SIG-M5 (cell line): ENCODE results near the gene VANGL1.

Experiments
- DNase-seq: peaks from one replicate; lab custom pipeline; 2025; lab: John Stamatoyannopoulos, UW

VANGL1 gene

DNA sequence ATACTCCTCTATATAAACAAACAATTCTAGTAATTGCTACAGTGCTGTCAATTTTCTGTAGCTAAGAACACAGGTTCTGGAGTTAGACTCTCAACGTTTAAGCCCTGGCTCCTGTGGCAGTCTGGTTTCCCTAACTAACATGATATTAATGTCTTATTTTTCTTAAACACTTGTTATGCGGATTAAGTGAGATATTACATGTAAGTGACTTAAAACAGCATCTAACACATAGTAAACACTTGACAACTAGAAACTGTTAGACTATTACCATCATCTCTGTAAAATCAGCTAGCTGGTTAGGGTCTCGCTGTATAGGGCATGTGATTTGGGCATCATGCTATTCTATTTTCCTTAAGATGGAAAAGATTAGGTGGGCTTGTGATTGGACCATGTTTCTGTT is 2.3 kb downstream of the VANGL1 start:
- DNase-seq = no peak

DNA sequence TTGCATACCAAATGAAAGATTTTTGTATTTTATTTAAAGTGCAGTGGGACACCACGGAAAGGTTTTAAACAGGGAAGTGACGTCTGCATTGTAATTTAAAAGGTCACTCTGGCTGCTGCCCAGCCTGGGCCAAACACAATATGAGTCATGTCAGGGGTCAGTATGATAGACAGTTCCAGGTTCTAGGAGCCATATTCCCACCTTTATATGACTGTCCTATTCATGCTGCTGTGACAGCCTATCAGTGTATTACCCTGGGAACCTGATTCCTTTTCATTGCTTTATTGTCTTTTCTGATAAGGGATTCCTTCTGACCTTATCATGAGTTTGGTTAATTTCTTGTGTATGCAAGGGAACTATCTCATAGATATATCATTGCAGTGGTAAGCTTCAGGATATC is 5.3 kb downstream of the VANGL1 start:
- DNase-seq = no peak

DNA sequence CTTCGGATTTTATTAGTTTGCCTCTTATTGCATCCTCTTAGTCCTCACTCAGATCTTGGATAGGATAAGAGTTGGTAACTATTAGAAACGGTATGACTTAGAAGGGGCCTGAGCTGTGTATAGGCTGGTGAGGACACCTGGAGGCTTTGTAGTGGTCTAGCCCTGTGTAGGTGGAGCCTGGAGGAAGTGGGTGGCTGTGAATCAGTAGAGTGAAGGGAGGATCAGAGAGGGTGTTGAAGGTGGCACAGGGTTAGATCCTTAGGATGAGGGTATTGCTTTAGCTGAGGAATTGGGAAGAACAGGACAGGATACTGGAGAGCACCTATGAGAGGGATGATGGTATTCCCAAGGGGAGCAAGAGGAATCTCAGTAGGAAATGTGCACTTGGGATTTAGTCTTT is 5.7 kb downstream of the VANGL1 start:
- DNase-seq = no peak

DNA sequence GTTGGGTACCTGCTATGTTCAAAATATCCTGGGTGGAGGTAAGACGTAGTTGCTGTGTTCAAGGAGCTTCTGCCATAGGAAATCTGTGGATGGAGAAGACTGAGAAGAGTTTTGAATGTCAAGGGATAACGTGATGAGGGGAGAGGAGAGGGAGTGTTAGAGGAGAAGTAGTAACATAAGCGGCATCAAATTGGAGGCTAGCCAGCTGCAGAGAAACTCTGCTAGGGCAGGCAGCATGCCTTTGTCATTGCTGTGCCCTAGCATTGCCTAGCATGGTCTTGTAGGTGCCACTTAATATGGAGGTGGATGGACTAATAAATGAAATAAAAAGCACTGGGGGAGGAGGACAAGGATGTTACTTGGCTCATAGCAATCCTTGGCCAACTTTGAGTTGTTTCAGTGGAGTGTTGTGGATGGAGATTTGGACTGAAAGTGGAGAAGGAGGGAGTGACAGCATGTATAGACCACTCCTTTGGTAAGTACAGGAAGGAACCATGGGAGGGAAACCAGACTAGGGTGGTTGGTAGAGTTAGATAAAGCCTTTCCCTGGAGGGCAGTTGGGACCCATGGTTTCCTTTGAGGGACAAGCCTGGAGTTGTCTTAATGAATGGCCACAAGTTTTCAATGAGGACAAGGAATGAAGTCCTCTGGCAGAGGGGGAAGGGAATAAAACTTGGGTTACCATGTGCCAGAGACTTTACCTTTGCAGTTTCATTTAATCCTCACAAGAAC is 6.3 kb downstream of the VANGL1 start:
- no peak for DNase-seq

DNA sequence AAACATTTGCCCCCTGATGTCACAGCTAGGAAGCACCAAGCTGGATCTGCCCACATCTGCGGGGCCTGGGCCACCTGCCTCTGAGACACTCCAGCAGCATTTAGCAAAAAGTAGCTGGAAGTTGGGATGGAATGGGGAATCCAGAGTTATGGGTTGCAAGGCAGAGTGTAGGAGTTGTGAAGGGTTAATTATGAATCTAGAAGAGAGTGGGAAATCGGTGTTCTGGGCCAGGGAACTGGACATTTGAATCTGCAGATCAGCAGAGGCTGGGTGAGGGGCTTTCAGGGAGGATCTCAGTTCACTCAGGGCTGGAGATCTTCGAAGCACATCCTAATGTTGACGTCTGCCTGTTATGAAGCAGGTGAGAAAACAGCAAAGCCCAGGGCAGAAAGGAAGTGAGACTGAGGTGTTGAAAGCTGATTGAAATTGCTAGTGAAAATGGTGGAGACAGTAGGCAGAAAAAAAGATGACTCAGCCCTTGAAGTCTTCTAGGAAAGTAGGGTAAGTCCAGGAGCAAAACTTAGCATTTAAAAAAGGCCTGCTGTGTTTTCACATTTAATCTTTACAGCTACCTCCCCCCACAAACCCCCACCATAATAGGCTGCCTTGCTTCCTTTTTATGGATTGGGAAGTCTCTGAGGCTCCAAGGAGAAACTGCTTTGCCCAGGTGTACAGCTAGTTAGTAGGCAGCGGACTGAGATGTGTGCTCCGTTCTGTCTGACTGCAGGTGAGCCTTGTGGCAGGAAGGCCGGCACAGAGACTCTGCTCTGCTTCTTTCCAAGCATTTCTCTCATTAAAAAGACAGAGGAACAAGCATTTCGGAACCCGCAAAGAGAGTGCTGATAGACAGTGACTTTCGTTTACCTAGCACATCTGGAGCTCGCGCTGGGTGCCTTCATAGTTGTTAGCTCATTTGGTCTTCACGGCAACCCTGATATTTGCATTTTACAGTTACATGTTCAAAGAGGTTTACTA is 7.2 kb downstream of the VANGL1 start:
- no peak for DNase-seq

DNA sequence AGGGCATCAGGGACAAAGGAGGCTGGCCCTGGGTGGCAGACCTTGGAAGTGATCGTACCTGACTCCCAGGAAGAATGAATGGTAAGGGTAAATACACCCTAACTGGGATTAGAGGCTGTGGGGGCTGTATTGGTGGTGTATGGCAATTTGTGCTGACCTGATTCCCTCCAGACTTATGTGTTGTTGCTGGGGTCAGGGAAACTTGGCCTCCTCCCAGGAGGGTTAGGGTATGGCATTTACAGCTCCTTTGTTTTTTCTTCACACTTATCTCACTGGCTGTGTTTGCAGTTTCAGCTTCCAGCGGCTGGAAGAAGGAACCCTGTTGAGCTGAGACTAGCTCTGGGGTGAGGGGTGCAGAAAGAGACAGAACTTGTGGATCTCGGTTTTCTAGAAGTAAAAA is 8.2 kb downstream of the VANGL1 start:
- no peak for DNase-seq

DNA sequence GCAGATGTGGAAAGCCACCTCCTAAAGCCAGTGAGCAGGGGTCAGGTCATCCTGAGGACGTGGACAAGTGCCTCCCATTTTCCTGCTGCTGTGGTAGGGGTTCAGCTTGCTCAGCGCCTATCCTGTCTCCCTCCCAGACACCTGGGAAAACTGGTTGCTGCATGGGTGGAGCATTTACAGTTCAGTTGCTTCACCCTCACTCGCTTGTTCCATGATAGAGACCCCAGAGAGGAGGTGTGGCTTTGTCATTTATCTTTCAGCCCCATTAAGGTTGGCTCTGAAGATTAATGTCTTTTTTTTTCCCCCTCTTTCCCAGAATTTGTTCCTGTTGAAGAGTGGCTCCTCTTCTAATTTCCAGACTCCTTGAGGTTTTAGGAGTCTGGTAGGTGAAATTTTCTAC is 9.2 kb downstream of the VANGL1 start:
- DNase-seq = no peak

DNA sequence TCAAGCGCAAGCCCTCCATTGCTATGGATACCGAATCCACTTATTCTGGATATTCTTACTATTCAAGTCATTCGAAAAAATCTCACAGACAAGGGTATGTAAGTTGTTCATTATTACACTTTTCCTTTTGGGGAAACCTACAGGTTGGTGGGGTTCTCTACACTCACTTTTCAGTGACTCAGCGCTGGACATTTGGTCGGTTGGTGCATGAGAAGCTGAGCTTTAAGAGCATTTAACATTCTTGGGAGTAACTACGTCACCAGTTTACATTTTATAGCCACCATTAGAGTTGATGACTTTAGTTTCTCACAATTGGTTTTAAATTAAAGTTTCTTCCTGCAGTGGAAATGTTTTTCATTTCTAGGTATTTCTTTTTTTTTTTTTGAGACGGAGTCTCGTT is 9.6 kb downstream of the VANGL1 start:
- no peak for DNase-seq

DNA sequence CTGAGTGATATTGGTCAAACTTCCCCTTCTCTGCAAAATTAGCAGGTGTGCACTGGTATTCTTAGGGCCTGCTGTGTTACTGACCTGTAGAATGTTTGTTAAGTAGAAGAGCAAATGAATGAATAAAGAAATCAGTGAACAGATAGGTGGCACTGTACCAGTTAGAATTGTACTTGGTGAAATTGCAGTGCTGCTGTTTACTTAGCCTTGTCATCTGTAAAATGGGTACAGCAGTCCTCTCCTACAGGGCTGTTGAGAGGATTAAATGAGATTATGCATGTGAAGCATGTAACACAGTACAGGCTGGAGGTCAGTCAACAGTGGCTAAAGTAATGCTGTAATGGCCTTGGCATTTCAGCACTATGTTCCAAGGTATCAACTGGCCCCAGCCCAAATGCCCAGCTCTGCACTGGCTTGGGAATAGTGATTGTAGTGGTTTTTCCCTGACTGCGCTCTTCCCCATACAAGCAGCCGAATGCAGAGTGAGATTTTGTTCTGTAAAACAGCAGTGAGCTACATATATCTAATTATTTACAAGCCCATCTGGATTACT is 10.5 kb downstream of the VANGL1 start:
- DNase-seq = no peak

DNA sequence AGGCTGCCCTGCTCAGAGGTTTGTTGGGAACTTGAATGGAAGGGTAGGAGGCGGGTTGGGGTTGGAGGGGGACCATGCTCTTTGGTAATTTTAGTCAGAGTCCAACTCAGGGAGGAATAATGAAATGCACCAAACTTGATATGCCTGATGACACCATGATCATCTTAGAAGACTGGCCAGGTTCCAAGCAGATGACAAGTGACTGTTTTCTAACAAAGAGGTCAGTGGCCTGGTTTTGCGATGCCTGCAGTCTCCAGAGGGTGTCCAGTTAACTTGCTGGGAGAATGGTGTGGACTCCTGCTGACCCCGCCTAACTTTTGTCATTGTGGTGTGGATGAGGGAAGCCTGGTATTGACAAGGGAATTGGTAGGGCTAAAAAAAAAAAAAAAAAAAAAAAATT is 12.4 kb downstream of the VANGL1 start:
- DNase-seq = no peak

DNA sequence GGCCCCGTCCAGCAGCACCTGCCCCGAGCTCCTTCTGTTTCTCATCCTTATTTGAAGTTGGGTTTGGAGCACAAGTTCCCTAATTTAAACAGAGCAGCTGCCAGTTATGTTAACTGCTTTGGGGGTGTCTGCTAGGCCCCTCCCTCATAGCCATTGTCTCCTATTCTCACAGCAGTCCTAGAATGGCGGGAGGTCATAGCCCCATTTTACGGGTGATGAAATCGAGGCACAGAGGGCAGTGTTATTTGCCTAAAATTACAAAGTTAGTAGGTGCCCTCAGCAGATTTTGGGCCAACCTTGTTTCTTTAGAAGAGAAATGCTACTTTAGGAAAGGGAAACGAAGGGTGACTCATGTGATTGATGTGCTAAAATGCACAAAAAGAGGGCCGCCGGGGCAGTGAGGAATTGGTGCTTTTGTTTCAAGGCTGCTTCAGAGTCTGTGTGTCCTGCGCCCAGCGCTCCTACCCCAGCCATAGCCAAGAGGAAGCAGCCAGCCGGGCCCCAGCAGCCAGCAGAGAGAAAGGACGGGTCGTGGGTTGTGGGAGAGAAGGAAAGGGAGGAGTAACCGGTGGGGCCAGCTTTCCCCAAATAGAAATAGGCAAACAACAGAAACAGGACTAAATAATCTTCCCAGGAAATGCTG is 13.0 kb downstream of the VANGL1 start:
- DNase-seq = no peak

DNA sequence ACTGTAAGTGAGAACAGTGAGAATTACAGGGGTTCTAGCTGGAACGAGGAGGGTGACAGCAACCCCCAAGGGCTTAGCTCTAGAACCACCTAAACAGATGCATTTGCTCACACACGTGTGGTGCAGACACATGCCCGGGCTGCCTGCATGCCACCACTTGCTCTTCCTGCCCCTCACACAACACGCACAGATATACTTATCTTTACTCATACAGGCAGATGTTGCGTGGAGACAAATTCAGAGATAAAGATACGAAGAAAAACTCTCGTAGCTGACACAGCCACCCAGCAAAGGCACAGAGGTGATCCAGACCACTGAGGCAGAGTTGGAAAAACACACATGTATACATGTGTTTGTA is 13.5 kb downstream of the VANGL1 start:
- DNase-seq = no peak

DNA sequence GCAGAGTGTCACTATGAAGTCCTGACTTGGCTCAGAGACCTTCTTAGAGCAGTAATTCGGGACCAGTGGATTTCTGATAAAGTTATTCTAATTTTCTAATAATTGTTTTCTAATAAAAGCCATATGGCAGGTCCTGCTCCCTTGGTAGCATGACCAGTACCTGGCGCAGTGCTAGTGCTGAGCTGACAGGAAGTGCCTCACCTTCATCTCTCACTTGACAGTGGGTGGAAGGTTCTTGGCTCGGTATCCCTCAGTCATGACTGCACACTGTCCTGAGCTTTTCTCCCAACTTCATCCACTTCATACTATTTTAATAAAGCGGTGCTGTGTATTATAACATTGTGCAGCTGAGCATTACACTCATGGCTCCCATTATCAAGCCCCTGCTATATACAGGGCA is 14.1 kb downstream of the VANGL1 start:
- DNase-seq = no peak

DNA sequence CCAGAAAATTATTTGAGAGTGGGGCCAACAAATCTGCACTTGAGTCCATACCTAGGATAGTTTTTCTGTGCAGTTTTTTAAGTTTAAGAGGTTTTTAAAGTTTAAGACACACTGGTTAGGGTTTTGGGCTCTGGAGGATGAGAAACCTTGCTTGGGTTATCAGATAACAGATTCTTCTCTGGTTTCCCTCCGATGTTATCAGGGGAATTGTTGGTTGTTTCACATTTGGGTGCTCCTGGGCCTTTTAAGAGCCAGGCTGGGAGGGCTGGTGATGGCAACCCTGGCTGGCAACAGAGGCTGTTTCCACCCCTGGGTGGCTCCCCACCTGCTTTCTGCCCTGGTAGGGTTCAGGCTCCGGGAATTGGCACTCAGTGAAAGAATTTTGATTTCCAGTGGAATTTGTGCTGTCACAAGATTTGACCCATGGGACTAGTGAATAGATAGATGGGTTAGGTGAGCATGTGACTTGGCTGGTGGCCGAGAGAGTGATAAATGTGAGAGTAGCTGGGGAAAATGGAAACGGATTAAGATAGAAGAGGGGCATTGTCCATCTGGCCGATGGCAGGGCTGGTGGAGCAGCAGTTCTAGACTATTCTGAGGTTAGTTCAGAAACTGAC is 14.8 kb downstream of the VANGL1 start:
- no peak for DNase-seq

DNA sequence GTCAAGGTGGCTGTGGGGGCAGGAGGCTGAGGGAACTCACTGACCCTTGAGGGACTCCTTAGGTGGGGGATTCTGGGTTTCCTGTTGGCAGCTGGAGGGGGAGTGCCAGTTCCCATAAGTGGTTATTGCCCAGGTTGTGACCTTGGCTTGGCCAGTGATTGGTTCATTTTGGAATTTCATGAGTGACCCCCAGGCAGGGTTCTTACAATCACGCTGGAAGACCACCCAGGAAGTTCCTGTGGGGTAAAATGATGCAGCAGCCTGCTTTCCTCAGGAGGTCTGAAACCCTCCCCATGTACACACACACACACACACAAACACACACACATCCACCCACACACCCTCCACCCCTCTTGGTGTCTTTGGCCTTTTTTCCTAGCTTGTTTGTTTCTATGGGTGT is 16.9 kb downstream of the VANGL1 start:
- DNase-seq = no peak

DNA sequence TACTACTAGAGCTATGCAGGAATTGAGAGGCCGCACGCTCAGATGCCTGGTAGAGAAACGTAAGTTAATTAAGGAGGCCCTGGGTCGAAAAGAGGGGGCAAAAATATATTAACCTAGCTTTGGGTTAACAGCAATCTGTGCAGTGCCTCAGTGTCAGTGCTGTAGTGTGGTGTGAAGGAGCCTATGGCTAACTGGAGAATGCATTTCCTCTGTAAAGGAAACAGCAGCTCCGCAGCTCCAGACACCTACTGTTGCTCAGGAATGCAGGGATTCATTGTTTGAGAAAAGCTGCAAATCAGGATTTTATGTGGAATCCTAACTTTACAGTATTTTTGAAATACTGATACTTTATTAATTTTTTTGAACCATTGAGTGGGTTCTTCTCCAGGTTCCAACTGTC is 18.4 kb downstream of the VANGL1 start:
- no peak for DNase-seq

DNA sequence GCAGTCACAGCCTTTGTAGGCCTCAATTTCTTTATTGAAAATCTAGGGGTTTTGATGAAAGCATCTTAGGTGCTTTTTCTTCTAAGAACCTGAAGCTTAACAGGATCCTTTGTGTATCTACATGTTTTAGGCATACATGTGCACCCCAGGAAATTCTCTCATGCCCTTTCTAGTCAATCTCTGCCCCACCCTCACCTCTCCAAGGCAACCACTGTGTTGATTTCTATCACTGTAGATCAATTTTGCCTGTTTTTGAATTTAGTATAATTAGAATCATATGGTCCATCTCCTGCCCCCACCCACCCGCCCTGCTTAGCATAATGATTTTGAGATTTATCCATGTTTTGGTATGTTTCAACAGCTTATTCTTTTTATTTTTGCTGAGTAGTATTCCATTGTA is 19.4 kb downstream of the VANGL1 start:
- no peak for DNase-seq

DNA sequence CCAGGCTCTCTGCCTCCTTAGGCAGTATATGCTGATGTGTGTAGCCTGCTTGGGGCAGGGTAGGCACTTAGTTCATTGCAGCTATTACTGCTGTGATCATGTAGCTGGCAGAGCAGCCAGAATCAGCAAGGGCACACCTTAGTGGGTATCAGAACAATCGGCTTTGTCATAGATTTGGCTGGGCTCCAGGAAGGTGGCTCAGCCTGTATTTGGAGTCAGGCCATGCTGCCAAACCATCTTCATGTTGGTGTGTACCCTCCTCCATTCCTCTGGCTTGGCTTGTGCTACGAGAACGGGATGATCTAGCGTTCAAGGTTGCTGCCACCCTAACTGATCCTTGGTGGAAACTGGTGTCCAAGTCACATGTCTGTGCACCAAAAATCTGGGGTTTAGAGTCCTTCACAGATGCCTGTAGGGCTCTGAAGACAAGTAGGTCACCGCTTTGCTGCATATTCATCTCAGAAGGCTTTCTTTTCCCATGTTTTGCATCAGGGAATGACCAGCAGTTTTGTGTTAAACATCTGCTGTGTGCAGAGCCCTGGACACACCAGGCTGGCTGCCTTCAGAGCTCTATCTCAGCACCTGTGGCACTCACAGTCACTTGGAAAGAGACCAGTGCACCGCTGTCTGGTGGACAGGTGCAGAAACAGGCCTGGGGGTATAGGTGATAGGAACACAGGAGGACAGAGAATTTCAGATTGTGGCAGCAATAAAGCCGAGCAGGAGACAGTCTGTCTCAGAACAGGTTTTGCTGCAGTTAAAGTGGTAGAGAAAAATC is 23.7 kb downstream of the VANGL1 start:
- DNase-seq = no peak

DNA sequence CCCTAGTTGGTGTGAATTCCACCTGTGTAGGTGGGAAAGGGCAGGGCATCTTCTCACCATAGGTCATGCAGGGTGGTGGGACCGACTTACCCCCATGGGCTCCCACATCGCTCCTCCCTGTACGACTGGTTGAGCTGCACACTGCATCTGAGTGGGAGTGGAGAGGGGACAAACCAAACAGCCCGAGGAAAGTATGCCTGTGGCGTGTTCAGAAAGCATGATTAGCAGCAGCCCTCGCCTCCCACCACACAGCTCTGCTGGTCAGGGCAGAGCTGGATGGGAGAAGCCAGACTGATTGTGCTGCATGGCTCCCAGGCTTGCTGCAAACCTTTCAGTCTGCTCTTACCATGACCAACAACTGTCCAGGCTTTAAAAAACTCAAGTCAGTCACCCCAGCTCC is 24.4 kb downstream of the VANGL1 start:
- DNase-seq = no peak

DNA sequence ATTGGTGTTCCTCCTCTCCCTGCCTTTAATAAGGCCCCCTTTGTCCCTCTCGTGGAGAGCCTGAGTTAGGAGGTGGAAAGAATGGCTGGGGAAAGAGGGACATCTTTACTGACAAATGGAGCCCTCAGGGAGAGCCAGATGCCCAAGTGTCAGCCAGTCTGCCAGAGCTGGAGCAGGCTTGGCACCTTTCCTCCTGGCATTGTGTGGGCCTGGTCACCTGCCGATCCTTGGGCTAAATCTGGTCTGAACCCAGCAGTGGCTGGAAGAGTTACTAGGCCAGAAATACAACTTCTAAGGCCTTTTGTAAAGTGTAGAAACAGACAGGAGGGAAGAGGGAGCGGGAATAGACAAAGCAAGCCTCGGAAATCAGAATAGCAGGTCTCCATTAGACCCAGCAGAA is 24.9 kb downstream of the VANGL1 start:
- no peak for DNase-seq

DNA sequence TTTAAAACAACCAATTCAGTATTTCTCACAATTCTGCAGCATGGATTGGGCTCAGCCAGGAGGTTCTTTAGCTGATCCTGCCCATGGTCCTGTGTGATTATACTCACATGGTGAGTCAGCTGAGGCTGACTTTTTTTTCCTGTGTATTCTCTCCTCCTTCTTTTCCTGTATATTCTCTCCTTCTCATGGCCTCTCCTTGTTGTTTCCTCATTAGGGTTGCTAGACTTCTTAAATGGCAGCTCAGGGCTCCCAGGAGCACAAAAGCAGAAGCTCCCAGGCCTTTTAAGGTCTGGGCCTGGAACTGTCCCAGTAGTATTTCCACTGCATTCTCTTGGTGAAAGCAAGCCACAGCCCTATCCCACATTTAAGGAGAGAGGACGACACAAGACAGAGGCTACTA is 26.8 kb downstream of the VANGL1 start:
- no peak for DNase-seq
